Activated T-helper 1 cell treated with anti-CD3 and anti-CD28 coated beads, Interleukin-2, amount 50 U/mL, for 16 hours (primary cell): ENCODE data around the gene TPD52L1.
"Not testable (repeated sequence)": the region's sequence is repeated elsewhere in the genome, so short reads cannot be mapped to it uniquely, and the experiment has no call there.

ENCODE experiments used
- DNase-seq, 2 donors: peaks; one replicate each; pipeline ENCODE4 v3.0.0-alpha.2; 2020; ENCODE audit warnings: low read depth in 1 of 2, low spot score in 1 of 2

The TPD52L1 gene

GRCh38 chr6:125269328-125269985 lies 115.9 kb downstream of the TPD52L1 start:
- no peak for DNase-seq

DNA sequence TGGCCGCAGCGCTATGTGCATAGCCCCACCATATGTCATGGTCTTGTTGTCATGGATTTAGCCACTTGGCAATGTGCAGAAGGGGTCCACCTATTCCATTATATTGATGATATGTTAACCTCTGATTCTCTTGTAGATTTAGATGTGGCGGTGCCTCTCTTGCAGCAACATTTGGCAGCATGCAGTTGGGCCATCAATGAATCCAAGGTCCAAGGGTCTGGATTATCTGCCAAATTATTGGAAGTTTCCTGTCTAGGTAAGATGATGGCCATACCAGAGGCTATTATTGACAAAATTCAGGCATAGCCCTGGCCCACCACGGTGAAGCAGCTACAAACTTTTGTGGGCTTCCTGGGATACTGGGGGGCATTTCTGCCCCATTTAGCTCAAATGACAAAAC lies 116.8 kb downstream of the TPD52L1 start:
- no peak for DNase-seq

DNA sequence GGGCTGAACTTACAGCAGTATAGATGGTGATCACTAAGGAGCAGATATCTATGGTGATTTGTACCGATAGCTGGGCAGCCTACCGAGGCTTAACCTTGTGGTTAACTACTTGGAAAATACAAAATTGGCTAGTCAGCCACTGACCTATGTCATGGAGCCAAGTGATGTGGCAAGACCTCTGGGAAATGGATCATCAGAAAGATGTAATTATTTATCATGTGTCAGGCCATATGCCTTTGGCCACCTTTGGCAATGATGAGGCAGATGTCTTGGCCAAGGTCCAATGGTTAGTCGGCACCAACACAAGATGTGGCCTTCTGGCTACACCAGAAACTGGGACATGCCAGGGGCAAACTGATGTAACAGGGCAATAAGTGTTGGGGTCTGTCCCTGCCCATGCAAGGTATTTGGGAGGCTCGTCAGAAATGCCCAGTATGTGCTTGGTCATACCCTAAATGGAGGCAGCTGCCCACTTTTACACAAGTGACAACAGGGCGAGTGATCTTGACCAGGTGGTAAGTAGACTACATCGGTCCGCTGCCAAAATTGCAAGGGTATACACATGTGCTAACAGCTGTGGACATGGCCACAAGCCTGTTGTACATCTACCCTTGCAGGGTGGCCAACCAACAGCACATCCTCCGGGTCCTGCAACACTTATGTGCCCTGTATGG lies 118.0 kb downstream of the TPD52L1 start:
- no peak for DNase-seq

DNA sequence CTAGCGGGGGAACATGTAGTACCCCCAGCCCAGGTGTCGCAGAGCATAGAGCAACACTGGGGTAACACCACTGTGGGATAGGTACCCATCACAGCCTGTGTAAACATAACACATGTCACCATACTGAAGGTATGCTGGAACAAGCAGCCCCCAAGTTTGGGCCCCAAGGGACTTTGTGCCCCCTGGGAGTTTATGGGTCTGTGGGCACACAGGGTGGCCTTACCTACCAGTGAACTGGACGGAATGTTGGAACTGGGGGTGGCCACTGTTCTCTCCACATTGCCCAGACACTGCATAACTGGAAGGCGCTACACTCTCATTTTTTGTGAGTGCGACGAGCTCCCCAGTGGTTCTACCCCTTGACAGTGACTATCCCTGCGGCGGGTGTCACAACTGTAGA lies 119.7 kb downstream of the TPD52L1 start:
- DNase-seq = no peak

DNA sequence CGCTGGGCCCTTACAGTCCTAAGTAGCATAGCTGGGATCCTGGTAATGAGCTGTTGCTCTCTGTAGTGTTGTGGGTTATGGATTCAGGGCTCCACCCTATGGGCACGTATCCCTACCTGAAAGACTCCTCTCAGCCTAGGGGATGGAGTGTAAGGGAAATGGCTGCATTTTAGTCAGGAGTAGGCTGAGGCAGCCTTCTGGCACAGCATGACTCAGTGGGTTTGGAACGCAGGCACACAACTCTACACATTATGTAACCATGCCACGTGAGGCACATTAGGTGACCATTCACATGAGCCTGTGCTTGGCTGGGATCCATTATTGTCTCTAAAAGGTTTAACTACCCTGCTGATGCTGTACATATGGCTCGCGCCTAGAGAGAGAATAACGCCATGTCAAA lies 120.4 kb downstream of the TPD52L1 start:
- no peak for DNase-seq

- DNase-seq = no peak
Measured at GRCh38 chr6:125274935-125275334, 121.4 kb downstream of the TPD52L1 start.

- DNase-seq = no peak
Measured at GRCh38 chr6:125275779-125276178, 122.2 kb downstream of the TPD52L1 start.

- no peak for DNase-seq
Measured at GRCh38 chr6:125277838-125278237, 124.3 kb downstream of the TPD52L1 start.

- no peak for DNase-seq
Measured at GRCh38 chr6:125279961-125280360, 126.4 kb downstream of the TPD52L1 start.

- DNase-seq = not testable (repeated sequence)
Measured at GRCh38 chr6:125280370-125281035, 126.9 kb downstream of the TPD52L1 start.

GRCh38 chr6:125282470-125282869 lies 128.9 kb downstream of the TPD52L1 start:
- not testable (repeated sequence) for DNase-seq

- DNase-seq = no peak
Measured at GRCh38 chr6:125285353-125285752, 131.8 kb downstream of the TPD52L1 start.

DNA sequence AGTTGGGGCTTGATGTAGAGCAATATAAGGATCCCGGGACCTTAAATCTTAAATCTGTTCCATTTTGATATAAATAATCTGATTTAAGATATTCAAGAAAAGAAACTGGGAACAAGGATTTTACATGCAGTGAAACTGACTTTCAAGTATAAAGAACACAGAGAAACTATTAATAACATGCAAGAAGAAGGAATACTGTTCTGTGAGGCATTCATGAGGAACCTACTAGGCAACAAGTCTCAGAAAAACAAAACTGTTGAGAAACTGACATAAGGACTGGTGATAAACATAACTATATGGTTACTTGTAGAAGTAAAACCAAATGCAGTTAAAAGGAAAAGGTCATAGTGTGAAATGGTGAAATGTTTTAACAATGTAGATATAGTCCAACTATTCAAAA lies 132.4 kb downstream of the TPD52L1 start:
- DNase-seq = no peak

- no peak for DNase-seq
Measured at GRCh38 chr6:125287718-125288117, 134.1 kb downstream of the TPD52L1 start.

DNA sequence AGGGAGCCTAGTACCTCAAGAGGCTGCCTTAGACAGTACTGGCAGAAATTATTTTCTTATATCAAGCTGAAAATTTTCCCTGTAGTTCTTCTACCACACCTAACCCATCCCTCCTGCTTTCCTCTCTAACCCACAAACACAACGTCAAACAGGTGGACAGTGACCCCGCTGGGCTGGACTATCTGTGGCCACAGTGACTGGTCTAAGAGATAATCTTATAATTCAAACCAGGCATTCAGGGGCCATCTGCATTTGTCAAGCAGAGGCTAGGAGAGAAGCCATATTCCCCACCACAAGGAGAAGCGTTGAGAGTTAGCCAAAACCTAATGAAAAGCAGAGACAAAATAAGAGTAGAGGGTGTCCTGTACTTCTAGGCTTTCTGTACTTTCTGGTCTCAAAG lies 140.0 kb downstream of the TPD52L1 start:
- DNase-seq = no peak

GRCh38 chr6:125294036-125294435 lies 140.5 kb downstream of the TPD52L1 start:
- DNase-seq = no peak

GRCh38 chr6:125294925-125295324 lies 141.4 kb downstream of the TPD52L1 start:
- DNase-seq = no peak

DNA sequence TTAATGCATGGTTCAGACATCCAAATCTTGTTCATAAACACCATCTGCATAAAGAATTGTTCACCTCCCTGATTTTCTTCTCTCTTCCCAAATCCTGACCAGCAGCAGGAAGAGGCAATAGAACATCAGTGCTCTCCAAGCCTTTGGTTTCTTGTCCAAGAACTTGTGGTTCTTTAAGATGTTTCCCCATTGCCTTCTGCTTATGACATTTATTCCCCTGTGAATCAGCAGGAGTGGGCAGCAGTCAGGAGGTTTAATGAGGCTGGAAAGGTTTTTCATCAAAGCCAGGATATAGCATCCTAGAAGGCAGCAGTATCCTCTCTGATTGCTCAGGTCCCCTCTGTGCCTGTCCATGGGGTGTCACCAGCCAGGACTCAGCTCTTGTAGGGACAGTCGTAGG lies 142.9 kb downstream of the TPD52L1 start:
- DNase-seq = no peak

DNA sequence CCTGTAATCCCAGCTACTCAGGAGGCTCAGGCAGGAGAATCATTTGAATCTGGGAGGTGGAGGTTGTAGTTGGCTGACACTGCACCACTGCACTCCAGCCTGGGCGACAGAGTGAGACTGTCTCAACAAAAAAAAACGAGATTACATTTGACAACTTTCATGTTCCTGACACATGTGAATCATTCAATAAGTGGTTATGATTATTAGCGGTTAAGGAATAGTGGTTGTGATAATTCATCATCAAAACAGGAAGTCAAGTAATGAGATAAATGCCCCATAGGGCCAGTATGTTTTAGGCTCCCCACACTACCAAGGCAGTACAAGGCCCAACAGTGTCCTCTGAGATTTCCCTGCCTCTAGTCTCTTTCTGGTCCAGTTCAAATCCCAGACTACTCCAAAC lies 145.7 kb downstream of the TPD52L1 start:
- DNase-seq = no peak

DNA sequence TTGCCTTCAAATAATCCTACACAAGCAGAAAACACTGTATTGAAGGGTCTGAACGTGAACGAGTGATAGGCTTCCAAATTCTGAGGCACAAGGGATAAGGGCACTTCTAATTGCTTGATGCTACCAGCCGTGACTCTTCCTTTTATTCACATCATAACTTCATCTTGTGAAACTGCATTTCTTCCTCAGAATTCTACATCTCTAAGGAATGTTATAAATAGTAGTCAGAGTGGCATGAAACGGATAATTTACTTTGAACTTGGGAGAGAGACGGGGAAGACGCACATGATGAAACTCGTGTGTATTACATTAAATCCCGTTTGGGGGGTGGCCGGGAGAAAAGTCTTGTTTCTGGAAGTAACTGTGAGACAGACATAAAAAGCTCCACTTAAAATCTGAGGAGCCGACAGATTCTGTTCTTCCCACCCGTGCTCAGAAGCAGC lies 147.4 kb downstream of the TPD52L1 start:
- no peak for DNase-seq

GRCh38 chr6:125301435-125302391 lies 148.1 kb downstream of the TPD52L1 start, which contains the start of gene HDDC2:
Gene HDDC2 (minus strand): TSS chr6:125301967. CDS start chr6:125301932, 35 bp downstream.
- DNase-seq = peak in 1 of 2 donors; percentile 25
